ENCODE results near the gene TNFRSF14. TPM values are rescaled to one million over a fixed set of nuclear protein-coding genes. Genes with fewer than 3 reads are reported as not detected.

The TNFRSF14 gene
- polyA plus RNA-seq, 2 of the 4 experiments (the other 2 are of a cell fraction), result 0.16 to 0.25 TPM

DNA sequence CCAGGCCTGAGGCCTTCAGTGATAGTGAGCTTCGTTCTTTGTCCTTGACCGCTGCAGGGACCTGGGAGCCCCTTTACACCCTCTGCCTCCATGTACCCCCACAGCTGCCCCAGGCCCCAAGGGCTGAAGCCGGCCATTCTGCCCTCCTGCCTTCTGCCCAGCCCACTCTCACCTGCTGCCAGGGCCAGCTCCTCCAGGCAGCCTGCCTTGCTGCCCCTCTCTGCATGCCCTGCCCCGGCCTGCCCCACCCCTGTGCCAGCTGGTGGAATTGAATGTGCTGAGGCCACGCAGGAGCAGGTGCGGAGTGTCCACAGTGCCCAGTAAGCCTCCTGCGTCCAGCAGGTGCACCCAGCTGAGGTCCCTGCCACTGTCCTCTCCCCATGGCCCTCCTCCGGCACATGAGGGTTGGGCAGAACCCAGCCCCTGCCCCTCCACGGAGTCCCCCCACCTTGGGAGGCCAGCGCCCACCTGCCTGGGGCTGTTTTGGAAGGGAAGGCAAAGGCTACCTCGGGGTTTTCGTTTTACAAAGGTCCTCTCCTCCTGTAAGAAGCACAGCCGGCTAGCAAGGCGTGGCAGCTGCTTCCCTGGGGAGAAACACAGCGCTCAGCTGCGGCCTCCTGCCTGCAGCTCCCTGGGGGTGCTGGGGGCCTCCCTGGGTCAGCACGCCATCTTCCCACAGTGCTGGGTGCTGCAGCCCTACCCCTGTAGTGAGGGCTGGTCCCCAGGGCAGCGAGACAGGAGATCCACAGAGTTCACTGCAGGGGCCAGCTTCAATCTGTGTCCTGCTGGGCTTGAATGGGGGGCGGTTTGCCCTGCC, 55.7 kb downstream of the TNFRSF14 start:
- no peak overlapping the region for H3K4me2 ChIP-seq
- H3K4me3 ChIP-seq, result no peak overlapping the region
- ChIA-PET CTCF (no interaction called here), POLR2A (no interaction called here)
- no peak for TF ChIP-seq CHD2 (IDR thresholded peaks at IDR 0.05; ENCODE audit: low read length, partially characterized antibody)
- peaks cover 11% of the 10 kb centered on the region; the same call in 1 of the 3 replicates for H3K9me3 ChIP-seq
- FAIRE-seq, result no peak
- DNase-seq (ENCODE audit: low read depth in 1 of 2, low spot score in 1 of 2), result no peak
- no peaks in the 10 kb centered on the region for H3K4me1 ChIP-seq
- no peak for ATAC-seq
- no peak overlapping the region for H3K27ac ChIP-seq
- 100% methylated on average over 1 of the region's 19 CpGs for WGBS (ENCODE audit: missing lambda C conversion rate)

DNA sequence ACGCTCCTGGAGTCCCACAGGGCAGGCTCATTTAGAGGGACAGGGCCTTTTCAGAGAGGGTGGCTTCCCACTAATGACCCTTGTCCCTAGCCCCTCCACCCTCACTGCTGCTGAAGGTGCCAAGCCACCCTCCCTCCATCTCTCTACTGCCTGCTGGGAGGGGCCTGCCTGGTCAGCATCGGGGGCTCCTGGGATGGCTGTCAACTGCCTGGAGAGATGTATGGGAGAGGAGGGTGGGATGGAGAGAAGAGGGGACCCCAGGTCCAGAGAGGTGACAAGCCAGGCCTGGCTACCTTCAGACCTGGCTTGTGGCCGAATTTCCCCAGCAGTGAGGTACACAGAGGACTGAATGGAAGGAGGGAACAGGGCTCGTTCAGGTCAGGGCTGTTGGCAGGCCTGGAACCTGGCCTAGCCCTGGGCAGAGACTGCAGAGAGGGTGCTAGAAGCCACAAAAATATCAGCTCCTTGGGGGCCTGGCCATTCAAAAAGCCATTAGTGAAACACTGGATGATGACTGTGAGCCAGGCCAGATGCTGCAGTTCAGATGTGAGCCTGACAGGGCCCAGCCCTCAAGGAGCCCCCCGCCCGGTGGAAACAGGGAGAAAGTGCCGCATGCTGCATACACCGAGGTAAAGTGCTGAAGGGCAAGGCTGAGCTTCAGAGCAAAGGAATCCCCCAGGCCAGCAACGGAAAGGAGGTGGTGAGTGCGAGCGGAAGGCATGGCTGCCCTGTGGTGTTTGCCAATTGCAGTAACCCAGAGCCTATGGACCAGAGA, 56.6 kb downstream of the TNFRSF14 start:
- no peak for TF ChIP-seq BHLHE40 (IDR thresholded peaks at IDR 0.05; ENCODE audit: low read depth, low read length)
- TF ChIP-seq MAFK (IDR thresholded peaks at IDR 0.05; ENCODE audit: partially characterized antibody), result no peak
- no peak for TF ChIP-seq PHF8 (IDR thresholded peaks at IDR 0.05; ENCODE audit: borderline replicate concordance, low read depth)
- ChIA-PET CTCF (interaction anchor here (0.5 kb wide), 1 partner anchor 835 kb away, joined by 3 read pairs; no protein-coding TSS in a partner anchor), POLR2A (no interaction called here)
- H3K4me2 ChIP-seq, result no peak overlapping the region
- peaks cover 11% of the 10 kb centered on the region; the same call in 1 of the 3 replicates for H3K9me3 ChIP-seq
- H3K4me1 ChIP-seq, result no peaks in the 10 kb centered on the region
- no peak overlapping the region for H3K4me3 ChIP-seq
- FAIRE-seq (no peak), DNase-seq (ENCODE audit: low read depth in 1 of 2, low spot score in 1 of 2) (no peak), ATAC-seq (no peak)
- H3K27ac ChIP-seq, result no peak overlapping the region
- 46% methylated on average over 11 of the region's 11 CpGs for WGBS (ENCODE audit: missing lambda C conversion rate)

Other genes with a start within 250 kb of the TNFRSF14 start
- 6.9 and 7.2 TPM in 2 replicates for gene MORN1, start 164.8 kb upstream of the TNFRSF14 start, polyA plus RNA-seq (2011; rRNA removed)
- gene MORN1, start 164.8 kb upstream of the TNFRSF14 start, polyA plus RNA-seq (2017; fragmentation: RNase III; extraction: RNeasy Plus Mini Kit Qiagen cat#74134 plus additional on column Dnase treatment), result 6.8 to 9.5 TPM (median 8.9 TPM) in 3 replicates
- gene RER1, start 164.5 kb upstream of the TNFRSF14 start, polyA plus RNA-seq (2011; rRNA removed), result 213 and 227 TPM in 2 replicates
- gene RER1, start 164.5 kb upstream of the TNFRSF14 start, polyA plus RNA-seq (2017; fragmentation: RNase III; extraction: RNeasy Plus Mini Kit Qiagen cat#74134 plus additional on column Dnase treatment), result 66.8 to 72.8 TPM (median 72.3 TPM) in 3 replicates
- gene PEX10, start 143.8 kb upstream of the TNFRSF14 start, polyA plus RNA-seq (2011; rRNA removed), result 12.3 and 12.6 TPM in 2 replicates
- 20.2 to 22.1 TPM (median 20.7 TPM) in 3 replicates for gene PEX10, start 143.8 kb upstream of the TNFRSF14 start, polyA plus RNA-seq (2017; fragmentation: RNase III; extraction: RNeasy Plus Mini Kit Qiagen cat#74134 plus additional on column Dnase treatment)
- gene PLCH2, start 80.1 kb upstream of the TNFRSF14 start, polyA plus RNA-seq (2011; rRNA removed), result 0.10 and 0.16 TPM in 2 replicates
- 0.18 to 0.44 TPM (median 0.21 TPM) in 3 replicates for gene PLCH2, start 80.1 kb upstream of the TNFRSF14 start, polyA plus RNA-seq (2017; fragmentation: RNase III; extraction: RNeasy Plus Mini Kit Qiagen cat#74134 plus additional on column Dnase treatment)
- gene PANK4, start 29.8 kb upstream of the TNFRSF14 start, polyA plus RNA-seq (2011; rRNA removed), result 8.1 and 8.3 TPM in 2 replicates
- 13.4 to 16.1 TPM (median 13.8 TPM) in 3 replicates for gene PANK4, start 29.8 kb upstream of the TNFRSF14 start, polyA plus RNA-seq (2017; fragmentation: RNase III; extraction: RNeasy Plus Mini Kit Qiagen cat#74134 plus additional on column Dnase treatment)
- not detected in 2 replicates for gene HES5, start 26.1 kb upstream of the TNFRSF14 start, polyA plus RNA-seq (2011; rRNA removed)
- gene HES5, start 26.1 kb upstream of the TNFRSF14 start, polyA plus RNA-seq (2017; fragmentation: RNase III; extraction: RNeasy Plus Mini Kit Qiagen cat#74134 plus additional on column Dnase treatment), result not detected in 3 replicates
- 4.4 and 6.6 TPM in 2 replicates for gene PRXL2B, start 30.4 kb downstream of the TNFRSF14 start, polyA plus RNA-seq (2011; rRNA removed)
- gene PRXL2B, start 30.4 kb downstream of the TNFRSF14 start, polyA plus RNA-seq (2017; fragmentation: RNase III; extraction: RNeasy Plus Mini Kit Qiagen cat#74134 plus additional on column Dnase treatment), result 14.7 to 17.4 TPM (median 16.4 TPM) in 3 replicates
- not detected in 2 replicates for gene MMEL1, start 76.6 kb downstream of the TNFRSF14 start, polyA plus RNA-seq (2011; rRNA removed)
- not detected in 3 replicates for gene MMEL1, start 76.6 kb downstream of the TNFRSF14 start, polyA plus RNA-seq (2017; fragmentation: RNase III; extraction: RNeasy Plus Mini Kit Qiagen cat#74134 plus additional on column Dnase treatment)
- 0.05 and 0.07 TPM in 2 replicates for gene TTC34, start 245.3 kb downstream of the TNFRSF14 start, polyA plus RNA-seq (2011; rRNA removed)
- 0.04 to 0.08 TPM (median 0.04 TPM) in 3 replicates for gene TTC34, start 245.3 kb downstream of the TNFRSF14 start, polyA plus RNA-seq (2017; fragmentation: RNase III; extraction: RNeasy Plus Mini Kit Qiagen cat#74134 plus additional on column Dnase treatment)

Measured in A549 (cell line).